ENCODE measurements around the gene GNL3.
A peak's percentile ranks its signal among the peaks of the same experiment; 100 is the strongest.

GNL3 gene

GRCh38 chr3:52690560-52690959, 4.7 kb downstream of the GNL3 start:
- DNase-seq, result no peak

GRCh38 chr3:52693071-52693470, 7.2 kb downstream of the GNL3 start:
- no peak for DNase-seq

- no peak for DNase-seq
Observed at GRCh38 chr3:52694528-52695189, 8.8 kb downstream of the GNL3 start.

GRCh38 chr3:52695798-52696671, 10.2 kb downstream of the GNL3 start:
- no peak for DNase-seq

- DNase-seq, result no peak
Observed at GRCh38 chr3:52696830-52697631, 11.2 kb downstream of the GNL3 start.

GRCh38 chr3:52697632-52697965, 11.8 kb downstream of the GNL3 start:
- no peak for DNase-seq

GRCh38 chr3:52703341-52703740, 17.5 kb downstream of the GNL3 start:
- DNase-seq, result no peak

GRCh38 chr3:52704611-52705437, 19.0 kb downstream of the GNL3 start:
- no peak for DNase-seq

- DNase-seq, result no peak
Observed at GRCh38 chr3:52705438-52705687, 19.5 kb downstream of the GNL3 start.

GRCh38 chr3:52705688-52706686, 20.2 kb downstream of the GNL3 start, which contains the start of the genes GLT8D1 and SPCS1:
Gene GLT8D1, minus strand, starts transcription at chr3:52705791. Its CDS starts 5,331 bp downstream, at chr3:52700460.
Gene SPCS1, plus strand, starts transcription at chr3:52706106. Its CDS starts 141 bp downstream, at chr3:52706247.
- DNase-seq, result peak; percentile 90

GRCh38 chr3:52707585-52707984, 21.8 kb downstream of the GNL3 start:
- no peak for DNase-seq

GRCh38 chr3:52710512-52710911, 24.7 kb downstream of the GNL3 start:
- no peak for DNase-seq

GRCh38 chr3:52712291-52713212, 26.7 kb downstream of the GNL3 start:
- no peak for DNase-seq

GRCh38 chr3:52714335-52715302, 28.8 kb downstream of the GNL3 start:
- no peak for DNase-seq

- no peak for DNase-seq
Observed at GRCh38 chr3:52715714-52716305, 30.0 kb downstream of the GNL3 start.

GRCh38 chr3:52719618-52720017, 33.8 kb downstream of the GNL3 start:
- no peak for DNase-seq

GRCh38 chr3:52721002-52721729, 35.3 kb downstream of the GNL3 start:
- no peak for DNase-seq

- no peak for DNase-seq
Observed at GRCh38 chr3:52721730-52722008, 35.8 kb downstream of the GNL3 start.

Data from activated naive CD4-positive, alpha-beta T cell treated with anti-CD3 and anti-CD28 coated beads, Interleukin-2, amount 50 U/mL, for 16 hours (primary cell).